T-helper 1 cell treated with Interleukin-12 subunit alpha and Interleukin-12 subunit beta and Interleukin-4 antibody, amounts not matched to agents 30 μg/mL and 1 μg/mL, for 36 hours (primary cell): ENCODE data around the gene MAST3.
"Not testable (repeated sequence)": the region's sequence is repeated elsewhere in the genome, so short reads cannot be mapped to it uniquely, and the experiment has no call there.

Source experiments
- H3K27ac Mint-ChIP-seq: one replicate; pipeline ENCODE4 v1.8.0; 2021; ENCODE audit warnings: mild to moderate bottlenecking, mixed read lengths
- H3K27me3 Mint-ChIP-seq: one replicate; pipeline ENCODE4 v1.8.0; 2021; ENCODE audit warnings: low read depth, mixed read lengths
- H3K36me3 Mint-ChIP-seq: one replicate; pipeline ENCODE4 v1.8.0; 2021; ENCODE audit warnings: low read depth, mixed read lengths
- H3K4me1 Mint-ChIP-seq: one replicate; pipeline ENCODE4 v1.8.0; 2021; ENCODE audit warnings: low read depth, mixed read lengths
- H3K4me3 Mint-ChIP-seq: one replicate; pipeline ENCODE4 v1.8.0; 2021; ENCODE audit warnings: mild to moderate bottlenecking, moderate library complexity, mixed read lengths
- H3K9me3 Mint-ChIP-seq: one replicate; pipeline ENCODE4 v1.8.0; 2021; ENCODE audit warnings: mixed read lengths

Gene MAST3

GRCh38 chr19:18149596-18149975 lies 52.0 kb downstream of the MAST3 start:
- peaks cover 17% of the 10 kb centered on the region for H3K4me1 Mint-ChIP-seq
- no peaks in the 10 kb centered on the region for H3K27me3 Mint-ChIP-seq
- H3K36me3 Mint-ChIP-seq: peaks cover 22% of the 10 kb centered on the region
- no peak overlapping the region for H3K27ac Mint-ChIP-seq
- H3K9me3 Mint-ChIP-seq: no peaks in the 10 kb centered on the region
- H3K4me3 Mint-ChIP-seq: no peak overlapping the region

- H3K27ac Mint-ChIP-seq: peak overlapping the region; percentile 94
- no peaks in the 10 kb centered on the region for H3K9me3 Mint-ChIP-seq
- H3K27me3 Mint-ChIP-seq: no peaks in the 10 kb centered on the region
- peaks cover 17% of the 10 kb centered on the region for H3K4me1 Mint-ChIP-seq
- peaks cover 16% of the 10 kb centered on the region for H3K36me3 Mint-ChIP-seq
- peak overlapping the region; percentile 85 for H3K4me3 Mint-ChIP-seq
Observed at GRCh38 chr19:18150776-18151624, 53.4 kb downstream of the MAST3 start.

GRCh38 chr19:18152442-18152816 lies 54.9 kb downstream of the MAST3 start:
- Mint-ChIP-seq H3K4me3 (peak overlapping the region; percentile 85), H3K27ac (peak overlapping the region; percentile 94), H3K36me3 (peaks cover 12% of the 10 kb centered on the region)

GRCh38 chr19:18152817-18153555 lies 55.4 kb downstream of the MAST3 start, which contains the start of gene PIK3R2:
TSS of gene PIK3R2 (plus strand) at chr19:18153163. CDS start at chr19:18155880, 2,717 bp downstream.
- H3K9me3 Mint-ChIP-seq: no peaks in the 10 kb centered on the region
- H3K36me3 Mint-ChIP-seq: peaks cover 9% of the 10 kb centered on the region
- H3K27ac Mint-ChIP-seq: peak within 1 kb of the TSS; percentile 94

More at GRCh38 chr19:18152442-18152816, 54.9 kb downstream of the MAST3 start:
- Mint-ChIP-seq H3K4me1 (peaks cover 20% of the 10 kb centered on the region), H3K27me3 (no peaks in the 10 kb centered on the region), H3K9me3 (no peaks in the 10 kb centered on the region)

GRCh38 chr19:18153556-18154134 lies 56.1 kb downstream of the MAST3 start:
- Mint-ChIP-seq H3K4me1 (peaks cover 20% of the 10 kb centered on the region), H3K36me3 (peaks cover 7% of the 10 kb centered on the region), H3K27me3 (no peaks in the 10 kb centered on the region), H3K9me3 (no peaks in the 10 kb centered on the region), H3K27ac (peak overlapping the region; percentile 66), H3K4me3 (peak overlapping the region; percentile 82)

More at GRCh38 chr19:18152817-18153555, 55.4 kb downstream of the MAST3 start, which contains the start of gene PIK3R2:
- Mint-ChIP-seq H3K4me1 (peaks cover 20% of the 10 kb centered on the region), H3K27me3 (no peaks in the 10 kb centered on the region), H3K4me3 (peak within 1 kb of the TSS; percentile 85)

GRCh38 chr19:18155095-18156087 lies 57.8 kb downstream of the MAST3 start:
- Mint-ChIP-seq H3K4me3 (no peak overlapping the region), H3K27me3 (no peaks in the 10 kb centered on the region), H3K4me1 (peaks cover 23% of the 10 kb centered on the region), H3K36me3 (peaks cover 7% of the 10 kb centered on the region), H3K27ac (no peak overlapping the region), H3K9me3 (no peaks in the 10 kb centered on the region)

- H3K36me3 Mint-ChIP-seq: peaks cover 7% of the 10 kb centered on the region
- no peak overlapping the region for H3K4me3 Mint-ChIP-seq
- H3K9me3 Mint-ChIP-seq: no peaks in the 10 kb centered on the region
- no peaks in the 10 kb centered on the region for H3K27me3 Mint-ChIP-seq
- H3K4me1 Mint-ChIP-seq: peaks cover 24% of the 10 kb centered on the region
- no peak overlapping the region for H3K27ac Mint-ChIP-seq
Observed at GRCh38 chr19:18156268-18156667, 58.7 kb downstream of the MAST3 start.

- Mint-ChIP-seq H3K4me1 (peaks cover 19% of the 10 kb centered on the region), H3K27ac (no peak overlapping the region), H3K9me3 (no peaks in the 10 kb centered on the region), H3K4me3 (no peak overlapping the region), H3K36me3 (peaks cover 7% of the 10 kb centered on the region), H3K27me3 (no peaks in the 10 kb centered on the region)
Observed at GRCh38 chr19:18156841-18157464, 59.4 kb downstream of the MAST3 start.

- peaks cover 16% of the 10 kb centered on the region for H3K4me1 Mint-ChIP-seq
- no peak overlapping the region for H3K4me3 Mint-ChIP-seq
- no peak overlapping the region for H3K27ac Mint-ChIP-seq
- no peaks in the 10 kb centered on the region for H3K27me3 Mint-ChIP-seq
- H3K9me3 Mint-ChIP-seq: no peaks in the 10 kb centered on the region
- H3K36me3 Mint-ChIP-seq: peaks cover 6% of the 10 kb centered on the region
Observed at GRCh38 chr19:18157465-18158063, 60.0 kb downstream of the MAST3 start.

- Mint-ChIP-seq H3K4me1 (peaks cover 13% of the 10 kb centered on the region), H3K9me3 (no peaks in the 10 kb centered on the region), H3K4me3 (no peak overlapping the region), H3K27me3 (no peaks in the 10 kb centered on the region), H3K27ac (no peak overlapping the region), H3K36me3 (peaks cover 10% of the 10 kb centered on the region)
Observed at GRCh38 chr19:18158467-18158866, 60.9 kb downstream of the MAST3 start.

- not testable (repeated sequence) for H3K27ac Mint-ChIP-seq, H3K36me3 Mint-ChIP-seq, H3K4me1 Mint-ChIP-seq, H3K9me3 Mint-ChIP-seq, H3K4me3 Mint-ChIP-seq, H3K27me3 Mint-ChIP-seq
Observed at GRCh38 chr19:18159059-18159616, 61.6 kb downstream of the MAST3 start.

- Mint-ChIP-seq H3K4me1 (peaks cover 7% of the 10 kb centered on the region), H3K4me3 (no peak overlapping the region), H3K27ac (no peak overlapping the region), H3K27me3 (no peaks in the 10 kb centered on the region), H3K36me3 (peaks cover 9% of the 10 kb centered on the region), H3K9me3 (no peaks in the 10 kb centered on the region)
Observed at GRCh38 chr19:18159810-18160209, 62.2 kb downstream of the MAST3 start.

GRCh38 chr19:18160493-18160970 lies 63.0 kb downstream of the MAST3 start:
- H3K36me3 Mint-ChIP-seq: peaks cover 10% of the 10 kb centered on the region
- no peaks in the 10 kb centered on the region for H3K9me3 Mint-ChIP-seq
- H3K27ac Mint-ChIP-seq: peak overlapping the region; percentile 59
- H3K4me1 Mint-ChIP-seq: peaks cover 7% of the 10 kb centered on the region
- no peaks in the 10 kb centered on the region for H3K27me3 Mint-ChIP-seq
- peak overlapping the region; percentile 63 for H3K4me3 Mint-ChIP-seq
